ENCODE data around the gene NR3C2. TPM values are rescaled to one million over a fixed set of nuclear protein-coding genes. Genes with fewer than 3 reads are reported as not detected.

NR3C2 gene
- polyA plus RNA-seq, 4 donors = 6.0 to 10.5 (median 9.2) TPM

GRCh38 chr4:148116264-148116663, 325.9 kb downstream of the NR3C2 start:
- WGBS, 3 donors = 57 to 80% (median 77%) methylated on average over 2 of the region's 2 CpGs
- Histone ChIP-seq H3K4me1 (ENCODE audit: control insufficient read depth in 3 of 3, insufficient read depth in 2 of 3, low read depth in 1 of 3, low read length in 2 of 3) (no peaks in the 10 kb centered on the region), H3K27ac (ENCODE audit: low read depth in 1 of 3, low read length in 2 of 3) (no peak overlapping the region), H3K27me3 (ENCODE audit: control insufficient read depth in 3 of 3, insufficient read depth in 3 of 3, low read length in 3 of 3) (no peaks in the 10 kb centered on the region), H3K36me3 (ENCODE audit: control insufficient read depth in 3 of 3, insufficient read depth in 2 of 3, low read depth in 1 of 3, low read length in 3 of 3) (peaks cover 0 to 11% (median 9%) of the 10 kb centered on the region in 3 donors), H3K4me3 (ENCODE audit: low read depth in 1 of 3, low read length in 3 of 3) (no peak overlapping the region), H3K9me3 (ENCODE audit: control insufficient read depth in 2 of 2, insufficient read depth in 1 of 2, low read depth in 1 of 2, low read length in 1 of 2) (no peaks in the 10 kb centered on the region)
- DNase-seq (peak in 1 of 2 donors; percentile 7), FAIRE-seq (no peak)

GRCh38 chr4:148114436-148114835, 327.8 kb downstream of the NR3C2 start:
- FAIRE-seq (no peak), DNase-seq (no peak)
- H3K27me3 ChIP-seq (ENCODE audit: control insufficient read depth in 3 of 3, insufficient read depth in 3 of 3, low read length in 3 of 3) = no peaks in the 10 kb centered on the region
- no peak overlapping the region for H3K4me3 ChIP-seq (ENCODE audit: low read depth in 1 of 3, low read length in 3 of 3)
- no peaks in the 10 kb centered on the region for H3K9me3 ChIP-seq (ENCODE audit: control insufficient read depth in 2 of 2, insufficient read depth in 1 of 2, low read depth in 1 of 2, low read length in 1 of 2)
- peaks cover 0 to 14% (median 9%) of the 10 kb centered on the region in 3 donors for H3K36me3 ChIP-seq (ENCODE audit: control insufficient read depth in 3 of 3, insufficient read depth in 2 of 3, low read depth in 1 of 3, low read length in 3 of 3)
- H3K27ac ChIP-seq (ENCODE audit: low read depth in 1 of 3, low read length in 2 of 3) = no peak overlapping the region
- H3K4me1 ChIP-seq (ENCODE audit: control insufficient read depth in 3 of 3, insufficient read depth in 2 of 3, low read depth in 1 of 3, low read length in 2 of 3) = no peaks in the 10 kb centered on the region

- Histone ChIP-seq H3K27ac (ENCODE audit: low read depth in 1 of 3, low read length in 2 of 3) (no peak overlapping the region), H3K9me3 (ENCODE audit: control insufficient read depth in 2 of 2, insufficient read depth in 1 of 2, low read depth in 1 of 2, low read length in 1 of 2) (no peaks in the 10 kb centered on the region), H3K36me3 (ENCODE audit: control insufficient read depth in 3 of 3, insufficient read depth in 2 of 3, low read depth in 1 of 3, low read length in 3 of 3) (peaks cover 0 to 20% (median 13%) of the 10 kb centered on the region in 3 donors), H3K27me3 (ENCODE audit: control insufficient read depth in 3 of 3, insufficient read depth in 3 of 3, low read length in 3 of 3) (no peaks in the 10 kb centered on the region), H3K4me3 (ENCODE audit: low read depth in 1 of 3, low read length in 3 of 3) (no peak overlapping the region), H3K4me1 (ENCODE audit: control insufficient read depth in 3 of 3, insufficient read depth in 2 of 3, low read depth in 1 of 3, low read length in 2 of 3) (no peaks in the 10 kb centered on the region)
- peak in 1 of 2 donors; percentile 28 for DNase-seq
- 78 to 91% (median 82%) methylated on average over 4 of the region's 4 CpGs for WGBS, 3 donors
- FAIRE-seq = no peak
These were observed 329.8 kb downstream of the NR3C2 start for GRCh38 chr4:148112231-148112982.

- FAIRE-seq (no peak), DNase-seq (no peak)
- Histone ChIP-seq H3K4me1 (ENCODE audit: control insufficient read depth in 3 of 3, insufficient read depth in 2 of 3, low read depth in 1 of 3, low read length in 2 of 3) (no peaks in the 10 kb centered on the region), H3K4me3 (ENCODE audit: low read depth in 1 of 3, low read length in 3 of 3) (no peak overlapping the region), H3K9me3 (ENCODE audit: control insufficient read depth in 2 of 2, insufficient read depth in 1 of 2, low read depth in 1 of 2, low read length in 1 of 2) (no peaks in the 10 kb centered on the region), H3K27me3 (ENCODE audit: control insufficient read depth in 3 of 3, insufficient read depth in 3 of 3, low read length in 3 of 3) (no peaks in the 10 kb centered on the region), H3K27ac (ENCODE audit: low read depth in 1 of 3, low read length in 2 of 3) (no peak overlapping the region), H3K36me3 (ENCODE audit: control insufficient read depth in 3 of 3, insufficient read depth in 2 of 3, low read depth in 1 of 3, low read length in 3 of 3) (peaks cover 0 to 20% (median 13%) of the 10 kb centered on the region in 3 donors)
- WGBS, 3 donors = 95 to 98% (median 97%) methylated on average over 3 of the region's 3 CpGs
These were observed 332.0 kb downstream of the NR3C2 start for GRCh38 chr4:148110169-148110568.

GRCh38 chr4:148109216-148109615, 333.0 kb downstream of the NR3C2 start:
- DNase-seq (no peak), FAIRE-seq (no peak)
- Histone ChIP-seq H3K9me3 (ENCODE audit: control insufficient read depth in 2 of 2, insufficient read depth in 1 of 2, low read depth in 1 of 2, low read length in 1 of 2) (no peaks in the 10 kb centered on the region), H3K27ac (ENCODE audit: low read depth in 1 of 3, low read length in 2 of 3) (no peak overlapping the region), H3K36me3 (ENCODE audit: control insufficient read depth in 3 of 3, insufficient read depth in 2 of 3, low read depth in 1 of 3, low read length in 3 of 3) (peaks cover 0 to 18% (median 13%) of the 10 kb centered on the region in 3 donors), H3K27me3 (ENCODE audit: control insufficient read depth in 3 of 3, insufficient read depth in 3 of 3, low read length in 3 of 3) (no peaks in the 10 kb centered on the region), H3K4me1 (ENCODE audit: control insufficient read depth in 3 of 3, insufficient read depth in 2 of 3, low read depth in 1 of 3, low read length in 2 of 3) (no peaks in the 10 kb centered on the region), H3K4me3 (ENCODE audit: low read depth in 1 of 3, low read length in 3 of 3) (no peak overlapping the region)
- WGBS, 3 donors = 87 to 93% (median 93%) methylated on average over 3 of the region's 3 CpGs

- no peak overlapping the region for H3K27ac ChIP-seq (ENCODE audit: low read depth in 1 of 3, low read length in 2 of 3)
- no peaks in the 10 kb centered on the region for H3K27me3 ChIP-seq (ENCODE audit: control insufficient read depth in 3 of 3, insufficient read depth in 3 of 3, low read length in 3 of 3)
- H3K4me3 ChIP-seq (ENCODE audit: low read depth in 1 of 3, low read length in 3 of 3) = no peak overlapping the region
- no peak for DNase-seq
- H3K9me3 ChIP-seq (ENCODE audit: control insufficient read depth in 2 of 2, insufficient read depth in 1 of 2, low read depth in 1 of 2, low read length in 1 of 2) = no peaks in the 10 kb centered on the region
- H3K36me3 ChIP-seq (ENCODE audit: control insufficient read depth in 3 of 3, insufficient read depth in 2 of 3, low read depth in 1 of 3, low read length in 3 of 3) = peaks cover 0 to 15% (median 10%) of the 10 kb centered on the region in 3 donors
- 87 to 89% (median 89%) methylated on average over 7 of the region's 7 CpGs for WGBS, 3 donors
- H3K4me1 ChIP-seq (ENCODE audit: control insufficient read depth in 3 of 3, insufficient read depth in 2 of 3, low read depth in 1 of 3, low read length in 2 of 3) = no peaks in the 10 kb centered on the region
- no peak for FAIRE-seq
These were observed 333.4 kb downstream of the NR3C2 start for GRCh38 chr4:148108766-148109165.

GRCh38 chr4:148103597-148104355, 338.4 kb downstream of the NR3C2 start:
- 93 to 95% (median 93%) methylated on average over 7 of the region's 7 CpGs for WGBS, 3 donors
- DNase-seq = no peak
- FAIRE-seq = no peak
- no peaks in the 10 kb centered on the region for H3K4me1 ChIP-seq (ENCODE audit: control insufficient read depth in 3 of 3, insufficient read depth in 2 of 3, low read depth in 1 of 3, low read length in 2 of 3)
- peaks cover 0 to 19% (median 6%) of the 10 kb centered on the region in 3 donors for H3K36me3 ChIP-seq (ENCODE audit: control insufficient read depth in 3 of 3, insufficient read depth in 2 of 3, low read depth in 1 of 3, low read length in 3 of 3)
- H3K9me3 ChIP-seq (ENCODE audit: control insufficient read depth in 2 of 2, insufficient read depth in 1 of 2, low read depth in 1 of 2, low read length in 1 of 2) = no peaks in the 10 kb centered on the region
- no peak overlapping the region for H3K4me3 ChIP-seq (ENCODE audit: low read depth in 1 of 3, low read length in 3 of 3)
- H3K27me3 ChIP-seq (ENCODE audit: control insufficient read depth in 3 of 3, insufficient read depth in 3 of 3, low read length in 3 of 3) = no peaks in the 10 kb centered on the region
- H3K27ac ChIP-seq (ENCODE audit: low read depth in 1 of 3, low read length in 2 of 3) = no peak overlapping the region

GRCh38 chr4:148101790-148102189, 340.4 kb downstream of the NR3C2 start:
- 40 to 80% (median 67%) methylated on average over 4 of the region's 4 CpGs for WGBS, 3 donors
- H3K9me3 ChIP-seq (ENCODE audit: control insufficient read depth in 2 of 2, insufficient read depth in 1 of 2, low read depth in 1 of 2, low read length in 1 of 2) = no peaks in the 10 kb centered on the region
- no peak overlapping the region for H3K27ac ChIP-seq (ENCODE audit: low read depth in 1 of 3, low read length in 2 of 3)
- no peak for FAIRE-seq
- H3K27me3 ChIP-seq (ENCODE audit: control insufficient read depth in 3 of 3, insufficient read depth in 3 of 3, low read length in 3 of 3) = no peaks in the 10 kb centered on the region
- H3K36me3 ChIP-seq (ENCODE audit: control insufficient read depth in 3 of 3, insufficient read depth in 2 of 3, low read depth in 1 of 3, low read length in 3 of 3) = peaks cover 0 to 13% (median 5%) of the 10 kb centered on the region in 3 donors
- no peak overlapping the region for H3K4me3 ChIP-seq (ENCODE audit: low read depth in 1 of 3, low read length in 3 of 3)
- no peaks in the 10 kb centered on the region for H3K4me1 ChIP-seq (ENCODE audit: control insufficient read depth in 3 of 3, insufficient read depth in 2 of 3, low read depth in 1 of 3, low read length in 2 of 3)
- DNase-seq = no peak
